ENCODE results near the gene DMTF1.

The DMTF1 gene

GRCh38 chr7:87137271-87137670 is 15.0 kb upstream of the DMTF1 start:
- TF ChIP-seq CREB5 (CRISPR knock-in tag; IDR thresholded peaks at IDR 0.05; ENCODE audit: low read depth) (no peak), SNAI2 (CRISPR knock-in tag; IDR thresholded peaks at IDR 0.05) (no peak), TCF4 (CRISPR knock-in tag; IDR thresholded peaks at IDR 0.05; ENCODE audit: borderline replicate concordance) (no peak), GLIS3 (CRISPR knock-in tag; IDR thresholded peaks at IDR 0.05) (no peak), CSRNP3 (CRISPR knock-in tag; IDR thresholded peaks at IDR 0.05) (no peak), PPARA (CRISPR knock-in tag; IDR thresholded peaks at IDR 0.05; ENCODE audit: borderline replicate concordance) (no peak), ISL1 (CRISPR knock-in tag; IDR thresholded peaks at IDR 0.05) (no peak), RARB (CRISPR knock-in tag; IDR thresholded peaks at IDR 0.05) (no peak), BACH2 (CRISPR knock-in tag; IDR thresholded peaks at IDR 0.05; ENCODE audit: borderline replicate concordance) (no peak), ZNF70 (CRISPR knock-in tag; IDR thresholded peaks at IDR 0.05) (no peak), ARNTL (CRISPR knock-in tag; IDR thresholded peaks at IDR 0.05; ENCODE audit: borderline replicate concordance, low read depth) (no peak), ZFP3 (CRISPR knock-in tag; IDR thresholded peaks at IDR 0.05) (no peak), POU6F1 (CRISPR knock-in tag; IDR thresholded peaks at IDR 0.05; ENCODE audit: borderline replicate concordance, low read depth) (no peak), PATZ1 (CRISPR knock-in tag; IDR thresholded peaks at IDR 0.05; ENCODE audit: borderline replicate concordance) (no peak), ZFP30 (CRISPR knock-in tag; IDR thresholded peaks at IDR 0.05) (no peak), TOX (CRISPR knock-in tag; IDR thresholded peaks at IDR 0.05; ENCODE audit: borderline replicate concordance) (no peak)
- no peak for ATAC-seq

- TF ChIP-seq TOX (CRISPR knock-in tag; IDR thresholded peaks at IDR 0.05; ENCODE audit: borderline replicate concordance): no peak
- no peak for TF ChIP-seq PPARA (CRISPR knock-in tag; IDR thresholded peaks at IDR 0.05; ENCODE audit: borderline replicate concordance)
- no peak for TF ChIP-seq ZNF8 (CRISPR knock-in tag; IDR thresholded peaks at IDR 0.05)
- no peak for TF ChIP-seq SNAI2 (CRISPR knock-in tag; IDR thresholded peaks at IDR 0.05)
- no peak for TF ChIP-seq CREB5 (CRISPR knock-in tag; IDR thresholded peaks at IDR 0.05; ENCODE audit: low read depth)
- TF ChIP-seq POU6F1 (CRISPR knock-in tag; IDR thresholded peaks at IDR 0.05; ENCODE audit: borderline replicate concordance, low read depth): no peak
- no peak for TF ChIP-seq TSHZ2 (CRISPR knock-in tag; IDR thresholded peaks at IDR 0.05)
- no peak for TF ChIP-seq CSRNP3 (CRISPR knock-in tag; IDR thresholded peaks at IDR 0.05)
- no peak for TF ChIP-seq ARNTL (CRISPR knock-in tag; IDR thresholded peaks at IDR 0.05; ENCODE audit: borderline replicate concordance, low read depth)
- no peak for TF ChIP-seq ZC3H10 (CRISPR knock-in tag; IDR thresholded peaks at IDR 0.05)
- no peak for ATAC-seq
These were observed 12.7 kb upstream of the DMTF1 start for GRCh38 chr7:87139514-87139913.

Measured in SK-N-SH treated with all-trans-retinoic acid at 6 μM for 48 hours (cell line).